ENCODE measurements around the gene SYT14.
"Not testable (repeated sequence)": the region's sequence is repeated elsewhere in the genome, so short reads cannot be mapped to it uniquely, and the experiment has no call there.

SYT14 gene

DNA sequence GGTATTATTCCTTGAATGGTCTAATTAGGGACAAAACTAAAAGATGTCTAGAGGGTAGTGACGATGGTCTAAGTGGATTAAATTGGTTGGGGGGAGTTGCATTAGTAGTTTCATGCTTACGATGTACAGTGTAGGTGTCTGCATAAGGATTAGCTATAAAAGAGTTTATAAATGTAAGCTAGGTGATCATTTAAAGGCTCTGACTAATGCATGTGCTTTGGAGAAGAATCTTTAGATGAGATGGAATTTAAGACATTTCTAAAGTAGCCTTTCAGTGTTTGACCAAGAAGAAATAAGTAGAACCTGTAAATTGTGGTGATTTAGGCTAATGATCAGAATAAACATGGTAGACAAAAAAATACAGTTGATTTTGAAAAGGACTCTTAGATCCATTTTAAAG lies 7.4 kb downstream of the SYT14 start:
- no peak for DNase-seq

DNA sequence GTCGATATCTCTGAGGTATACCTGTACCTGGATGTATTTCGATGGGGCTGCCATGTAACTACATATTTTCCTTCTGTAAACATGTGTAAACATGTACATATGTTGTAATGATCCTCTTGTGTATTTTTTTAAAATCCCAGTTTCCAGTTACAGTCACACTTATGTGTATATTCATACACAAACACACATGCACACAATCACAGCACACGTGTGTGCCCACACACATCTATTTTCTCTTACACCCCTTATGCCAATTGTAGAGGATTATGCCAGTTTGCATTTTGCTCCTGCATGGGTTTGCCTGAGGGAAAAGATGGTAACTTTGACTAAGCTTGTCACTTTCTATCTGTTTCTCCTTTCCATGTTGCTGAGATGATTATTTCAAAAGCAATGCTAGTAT lies 10.1 kb downstream of the SYT14 start:
- DNase-seq, result no peak

DNA sequence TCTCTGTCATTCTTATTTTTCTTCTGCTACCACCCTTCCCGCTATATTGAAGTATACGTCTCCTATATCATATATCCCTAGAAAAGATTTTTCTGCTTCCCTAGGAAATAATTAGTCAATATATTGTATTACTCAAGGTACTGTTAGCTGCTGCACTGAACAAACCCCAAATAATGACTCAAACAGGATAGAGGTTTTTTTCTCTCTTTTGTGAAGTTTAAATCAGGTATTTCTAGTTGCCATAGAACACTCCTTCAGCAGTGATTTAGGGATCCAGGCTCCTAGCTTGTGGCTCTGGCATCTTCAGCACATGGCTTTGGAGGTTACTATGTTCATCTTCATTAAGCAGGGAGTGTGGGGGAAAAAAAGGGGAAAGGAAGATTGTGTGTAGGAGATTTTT lies 18.1 kb downstream of the SYT14 start:
- DNase-seq, result no peak

DNA sequence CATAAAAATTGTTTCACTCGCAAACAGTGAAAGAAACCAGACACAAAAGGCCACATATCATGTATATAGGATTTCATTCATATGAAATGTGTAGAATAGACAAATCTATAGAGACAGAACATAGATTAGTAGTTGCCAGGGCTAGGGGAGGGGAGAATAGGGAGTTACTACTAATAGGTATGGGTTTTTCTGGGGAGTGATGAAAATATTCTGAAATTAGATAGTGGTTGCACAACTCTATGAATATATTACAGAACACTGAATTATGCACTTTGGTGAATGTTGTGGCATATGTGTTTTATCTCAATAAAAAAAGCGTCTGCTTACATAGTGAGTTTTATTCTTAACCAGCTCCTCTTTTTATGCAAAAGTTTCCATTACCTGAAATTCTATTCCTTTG lies 21.6 kb downstream of the SYT14 start:
- no peak for DNase-seq

DNA sequence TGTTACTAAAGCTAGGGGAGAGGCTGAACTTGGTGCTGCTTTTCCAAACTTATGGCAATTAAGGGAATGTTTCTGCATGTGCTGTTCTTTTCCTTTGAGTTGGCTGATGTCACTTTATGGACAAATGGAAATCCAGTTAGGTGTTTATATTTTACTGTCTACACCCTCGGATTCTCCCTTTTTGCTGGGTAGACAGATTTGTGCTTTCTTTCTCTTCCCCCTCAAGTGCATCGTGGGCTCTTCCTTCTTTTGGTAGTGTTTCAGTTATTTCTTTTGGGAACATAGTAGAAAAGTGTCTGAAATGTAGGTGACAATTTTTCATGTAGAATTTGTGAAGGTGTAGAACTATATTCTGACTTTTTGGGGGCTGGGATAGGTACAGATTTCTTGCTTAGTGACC lies 22.9 kb downstream of the SYT14 start:
- DNase-seq, result no peak

DNA sequence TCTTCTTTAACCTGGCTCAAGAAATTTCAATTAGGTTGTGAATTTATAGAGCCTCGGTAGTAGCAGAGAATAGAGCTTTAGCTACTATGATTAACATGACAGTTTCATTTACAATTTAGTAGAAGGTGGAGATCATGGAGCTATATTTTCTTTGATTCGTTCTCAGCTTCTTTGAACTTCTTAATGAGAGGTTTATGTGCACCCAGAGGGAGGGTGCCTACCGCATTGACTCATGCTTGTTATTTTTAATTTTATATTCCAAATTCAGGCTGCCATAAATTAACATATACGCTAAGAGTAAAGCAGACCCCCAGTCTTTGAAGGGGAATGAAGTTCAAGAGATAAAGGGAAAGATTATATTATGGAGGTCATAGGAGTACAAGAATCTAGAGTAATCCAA lies 24.4 kb downstream of the SYT14 start:
- DNase-seq, result no peak

DNA sequence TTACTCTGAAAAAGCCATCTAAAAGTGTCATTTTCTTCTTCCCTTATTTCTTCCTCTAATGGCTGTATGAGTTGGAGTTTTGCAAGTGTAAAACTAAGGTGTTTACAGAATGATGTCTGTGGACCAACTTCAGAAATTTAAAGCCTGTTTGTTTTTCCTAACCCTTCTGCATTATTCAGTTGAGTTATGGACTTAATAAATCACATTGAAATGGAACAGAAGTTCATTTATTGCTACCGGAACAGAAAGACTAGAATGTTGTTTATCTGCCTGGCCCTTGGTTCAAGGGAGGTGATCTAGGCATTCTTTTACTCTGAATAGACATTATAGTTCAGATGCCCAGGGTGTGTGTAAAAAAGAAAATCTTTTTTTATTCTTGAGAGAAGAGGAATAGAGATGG lies 24.8 kb downstream of the SYT14 start:
- DNase-seq, result no peak

DNA sequence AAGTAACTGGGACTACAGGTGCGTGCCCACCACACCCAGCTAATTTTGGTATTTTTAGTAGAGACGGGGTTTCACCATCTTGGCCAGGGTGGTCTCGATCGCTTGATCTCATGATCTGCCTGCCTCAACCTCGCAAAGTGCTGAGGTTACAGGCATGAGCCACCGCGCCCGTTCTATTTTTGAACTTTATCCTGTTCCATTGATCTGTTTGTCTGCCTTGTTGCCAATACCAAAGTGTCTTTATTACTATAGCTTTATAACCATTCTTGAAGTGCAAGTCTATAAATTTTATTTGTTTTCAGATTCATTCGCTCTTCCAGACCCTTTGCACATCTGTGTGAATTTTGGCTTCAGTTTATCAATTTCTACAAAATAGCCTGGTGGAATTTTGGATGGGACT lies 28.0 kb downstream of the SYT14 start:
- no peak for DNase-seq

DNA sequence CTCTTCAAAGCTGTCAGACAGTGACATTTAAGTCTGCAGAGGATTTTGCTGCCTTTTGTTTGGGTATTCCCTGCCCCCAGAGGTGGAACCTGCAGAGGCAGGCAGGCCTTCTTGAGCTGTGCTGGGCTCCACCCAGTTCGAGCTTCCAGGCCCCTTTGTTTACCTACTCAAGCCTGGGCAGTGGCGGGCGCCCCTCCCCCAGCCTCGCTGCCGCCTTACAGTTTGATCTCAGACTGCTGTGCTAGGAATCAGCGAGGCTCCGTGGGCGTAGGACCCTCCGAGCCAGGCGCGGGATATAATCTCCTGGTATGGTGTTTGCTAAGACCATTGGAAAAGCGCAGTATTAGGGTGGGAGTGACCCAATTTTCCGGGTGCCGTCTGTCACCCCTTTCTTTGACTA lies 40.7 kb downstream of the SYT14 start:
- not testable (repeated sequence) for DNase-seq

DNA sequence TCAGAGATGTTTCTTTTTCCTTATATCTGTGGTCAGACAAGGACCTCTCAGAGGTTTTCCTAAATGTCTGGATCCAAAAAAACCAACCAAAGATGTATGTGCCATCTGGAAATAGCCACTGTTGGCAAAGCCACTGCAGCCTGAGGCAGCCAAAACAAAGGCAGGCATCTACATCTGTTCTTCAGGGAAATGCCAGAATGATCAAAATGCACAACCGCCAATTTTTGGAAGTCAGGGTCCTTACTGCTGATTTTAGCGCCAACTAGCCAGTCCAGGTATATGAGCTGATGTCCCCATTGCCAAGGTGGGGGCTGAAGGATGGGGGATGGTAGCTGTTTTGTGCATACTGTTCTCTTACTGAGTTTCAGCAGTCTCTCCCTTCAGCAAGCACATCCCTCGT lies 45.9 kb downstream of the SYT14 start:
- DNase-seq, result no peak

DNA sequence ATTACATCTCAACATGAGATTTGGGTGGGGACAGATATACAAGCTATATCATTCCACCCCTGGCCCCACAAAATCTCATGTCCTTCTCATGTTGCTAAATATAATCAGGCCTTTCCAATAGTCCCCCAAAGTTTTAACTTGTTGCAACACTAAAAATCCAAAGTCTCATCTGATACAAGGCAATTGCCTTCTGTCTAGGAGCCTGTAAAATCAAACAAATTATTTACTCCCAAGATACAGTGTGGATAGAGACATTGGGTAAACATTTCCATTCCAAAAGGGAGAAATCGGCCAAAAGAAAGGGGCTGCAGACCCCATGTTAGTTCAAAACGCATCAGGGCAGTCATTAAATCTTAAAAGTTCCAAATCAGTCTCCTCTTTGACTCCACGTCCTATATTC lies 47.0 kb downstream of the SYT14 start:
- DNase-seq, result no peak

DNA sequence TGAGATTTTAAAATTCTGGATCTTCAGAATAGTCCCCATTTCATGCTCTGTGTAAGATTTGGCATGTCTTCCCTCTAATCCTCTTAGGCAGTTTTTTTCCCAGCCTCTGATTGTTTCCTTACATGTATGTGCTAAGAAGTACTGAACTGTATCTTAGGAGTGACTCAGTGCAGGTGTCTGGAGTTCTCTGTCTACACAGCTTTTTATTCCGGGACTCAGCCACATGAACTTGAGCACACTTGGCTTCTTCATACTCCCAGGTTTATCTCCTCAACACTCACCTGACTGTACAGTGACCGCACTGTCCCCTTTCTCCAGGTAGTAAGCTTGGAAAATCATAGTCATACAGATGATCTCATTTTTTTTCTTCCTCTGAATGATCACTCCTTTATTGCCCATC lies 50.7 kb downstream of the SYT14 start:
- no peak for DNase-seq

DNA sequence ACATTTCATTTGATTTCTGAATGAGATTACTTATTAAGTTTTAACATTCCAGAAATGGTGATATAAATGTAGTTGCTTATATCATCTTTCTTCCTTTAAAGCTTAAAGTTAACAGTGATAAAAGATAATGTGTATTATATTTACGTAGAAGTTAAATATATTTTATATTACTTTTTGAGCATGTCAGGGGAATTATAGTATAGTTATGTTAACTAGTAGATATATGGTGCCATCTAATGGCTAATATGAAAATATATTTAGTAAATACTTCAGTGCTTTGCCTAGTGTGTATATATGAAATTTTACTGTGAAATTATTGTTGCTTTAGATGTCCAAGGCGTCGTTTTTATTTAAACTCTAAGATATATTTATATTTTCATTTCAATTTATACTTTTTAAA lies 51.5 kb downstream of the SYT14 start:
- DNase-seq, result no peak

DNA sequence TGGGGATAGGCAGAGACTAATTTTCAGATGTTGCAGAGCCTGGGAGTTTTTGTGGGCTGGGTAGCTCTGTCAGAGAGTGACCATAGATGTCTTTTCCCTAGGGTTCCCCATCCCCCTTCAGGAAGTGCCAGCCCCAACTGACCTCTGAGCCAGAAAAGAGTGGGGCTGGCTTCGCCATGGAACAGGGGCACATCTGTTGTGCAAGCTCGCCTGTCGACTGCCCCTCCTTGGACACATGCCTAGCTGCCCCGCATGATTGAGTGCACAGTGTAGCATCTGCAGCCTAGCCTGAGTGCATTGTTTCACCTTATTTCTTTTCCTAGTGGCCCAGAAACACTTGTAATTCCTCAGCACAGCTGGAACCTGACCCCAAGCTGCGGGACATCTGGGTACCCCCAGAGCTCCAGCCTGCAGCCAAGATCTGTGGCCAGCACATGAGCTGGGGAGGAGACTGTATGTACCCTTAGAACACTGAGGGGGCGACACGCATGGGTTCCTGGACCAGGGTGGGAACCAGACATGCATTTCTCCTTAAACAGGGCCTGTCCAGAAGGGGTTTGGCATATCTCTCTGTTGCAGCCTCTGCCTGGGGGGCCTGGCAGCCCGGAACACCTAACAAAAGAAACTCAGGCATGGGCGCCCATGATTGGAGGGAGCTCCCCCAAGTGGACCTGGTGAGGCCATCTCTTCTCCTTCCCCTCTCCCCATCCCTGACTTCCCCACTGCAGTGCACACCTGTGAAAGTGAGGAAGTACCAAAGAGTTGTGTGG lies 55.2 kb downstream of the SYT14 start:
- DNase-seq, result no peak

DNA sequence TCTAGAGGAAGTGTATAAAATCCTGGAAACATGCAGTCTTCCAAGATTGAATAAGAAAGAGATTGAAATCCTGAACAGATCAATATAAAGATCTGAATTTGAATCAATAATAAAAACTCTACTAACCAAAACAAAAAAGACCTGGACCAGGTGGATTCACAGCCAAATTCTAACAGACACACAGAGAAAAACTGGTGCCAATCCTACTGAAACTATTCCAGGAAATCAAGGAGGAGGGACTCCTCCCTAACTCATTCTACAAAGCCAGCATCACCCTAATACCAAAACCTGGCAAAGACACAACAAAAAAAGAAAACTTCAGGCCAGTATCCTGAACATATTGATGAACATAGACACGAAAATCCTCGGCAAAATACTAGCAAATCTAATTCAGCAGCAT lies 58.3 kb downstream of the SYT14 start:
- no peak for DNase-seq

DNA sequence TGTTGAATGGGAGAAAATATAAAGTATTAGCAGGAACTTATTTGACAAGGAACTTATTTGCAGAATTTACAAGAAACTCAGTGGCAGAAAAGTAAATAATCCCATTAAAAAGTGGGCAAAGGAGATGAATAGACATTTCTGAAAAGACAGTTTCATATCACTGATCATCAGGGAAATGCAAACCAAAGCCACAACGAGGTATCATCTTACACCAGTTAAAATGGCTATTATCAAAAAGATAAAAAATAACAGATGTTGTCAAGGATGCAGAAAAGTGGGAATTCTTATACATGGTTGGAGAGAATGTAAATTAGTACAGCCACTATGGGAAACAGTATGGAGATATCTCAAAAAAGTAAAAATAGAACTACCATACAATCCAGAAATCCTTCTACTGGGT lies 61.0 kb downstream of the SYT14 start:
- no peak for DNase-seq

DNA sequence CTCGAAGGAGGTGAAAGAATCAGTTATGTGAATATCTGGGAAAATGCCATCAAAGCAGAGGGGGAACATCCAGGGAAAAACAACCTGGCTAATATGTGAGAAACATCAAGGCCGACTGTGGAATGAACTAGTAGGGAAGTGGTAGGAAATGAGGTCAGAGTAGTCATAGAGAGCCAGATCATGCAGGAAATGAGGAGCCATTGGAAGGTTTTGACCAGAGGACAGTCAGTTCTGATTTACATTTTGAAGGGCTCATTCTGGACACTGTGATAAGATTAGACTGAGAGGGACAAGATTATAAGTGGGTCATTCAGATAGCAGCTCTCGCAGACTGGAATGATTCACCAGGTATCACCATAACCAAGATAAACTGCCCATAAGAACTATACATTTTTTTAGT lies 63.7 kb downstream of the SYT14 start:
- no peak for DNase-seq

DNA sequence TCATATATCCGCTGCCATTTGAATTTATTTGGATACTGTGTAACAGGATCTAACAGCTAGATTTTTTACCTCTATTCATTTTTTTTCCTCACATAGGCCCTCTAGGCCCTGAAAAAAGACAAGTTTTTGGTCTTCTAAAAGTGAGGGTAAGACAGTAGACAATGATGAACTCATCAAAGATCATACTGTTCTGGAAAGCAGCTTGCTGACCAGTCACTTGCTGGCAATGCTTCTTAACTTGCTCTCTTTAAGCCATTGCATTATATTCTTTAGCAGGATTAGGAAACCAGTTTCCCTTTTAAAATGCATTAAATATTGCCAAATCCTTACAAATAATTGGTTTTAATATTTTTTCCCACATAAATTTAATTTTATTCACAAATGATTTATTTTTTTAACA lies 65.5 kb downstream of the SYT14 start:
- no peak for DNase-seq

DNA sequence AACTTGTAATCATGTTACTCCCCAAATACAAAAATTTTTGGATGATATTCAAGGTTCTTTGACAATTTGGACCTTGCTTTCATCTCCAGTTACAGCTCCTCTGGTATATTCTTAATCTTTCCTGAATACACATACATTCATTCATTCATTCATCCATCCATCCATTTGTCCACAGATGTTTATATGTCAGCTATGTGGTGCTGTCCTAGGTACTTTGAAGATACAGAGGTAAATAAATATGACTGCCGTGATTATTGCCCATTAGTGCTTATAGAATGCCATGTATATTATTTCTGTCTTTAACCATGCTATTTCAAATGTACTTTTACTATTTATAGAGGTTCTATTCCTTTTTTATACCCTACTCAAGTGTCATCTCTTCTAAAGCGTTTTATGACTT lies 72.1 kb downstream of the SYT14 start:
- DNase-seq, result no peak

DNA sequence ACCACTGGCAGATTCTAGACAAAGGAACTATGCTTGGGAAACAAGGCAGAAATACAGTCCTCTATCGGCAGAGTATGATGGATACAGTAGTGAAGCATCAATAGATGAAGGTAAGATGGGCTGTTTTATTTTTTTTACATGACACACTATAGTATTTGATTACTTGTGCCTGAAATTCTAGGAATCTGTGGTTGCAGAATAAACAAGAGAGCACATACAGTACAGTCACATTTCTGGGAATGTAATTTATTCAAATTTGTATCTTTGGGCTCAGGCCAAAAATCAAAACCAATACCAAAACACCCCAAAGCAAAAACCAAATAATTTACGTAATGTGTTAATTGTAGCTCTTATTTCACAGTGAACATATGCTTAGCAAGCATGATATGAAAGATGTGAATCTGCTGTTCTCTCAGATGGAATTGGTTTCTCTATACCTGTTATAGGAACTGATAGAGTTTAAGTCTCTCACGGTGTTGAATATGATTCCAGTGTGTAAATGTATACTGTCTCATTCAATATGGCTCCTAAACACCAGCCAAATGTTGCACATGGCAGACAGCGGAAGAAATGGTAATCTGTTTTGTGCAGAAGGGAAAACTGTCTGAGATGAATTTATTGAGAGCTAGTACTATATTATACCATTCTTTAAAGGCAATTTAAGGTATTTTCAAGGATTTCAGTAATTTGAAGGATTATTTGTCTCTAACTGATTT lies 83.3 kb downstream of the SYT14 start:
- DNase-seq, result no peak

DNA sequence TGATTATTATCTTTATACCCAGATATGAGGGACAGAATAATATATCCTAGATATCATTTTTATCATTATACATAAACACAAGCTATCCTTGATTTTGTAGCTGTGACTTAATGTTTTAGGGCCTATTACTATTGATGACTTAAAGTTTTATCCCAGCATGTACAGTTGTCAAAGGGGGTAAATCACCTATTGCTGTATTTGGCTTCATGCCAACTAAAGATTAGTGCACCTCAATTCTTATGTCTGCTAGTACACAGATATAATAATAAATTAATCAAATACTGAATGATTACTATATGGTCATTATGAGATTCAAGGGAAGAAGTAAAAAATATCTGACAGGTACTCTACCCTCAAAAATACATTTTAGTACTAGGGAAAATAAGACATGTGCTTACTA lies 84.0 kb downstream of the SYT14 start:
- DNase-seq, result no peak

DNA sequence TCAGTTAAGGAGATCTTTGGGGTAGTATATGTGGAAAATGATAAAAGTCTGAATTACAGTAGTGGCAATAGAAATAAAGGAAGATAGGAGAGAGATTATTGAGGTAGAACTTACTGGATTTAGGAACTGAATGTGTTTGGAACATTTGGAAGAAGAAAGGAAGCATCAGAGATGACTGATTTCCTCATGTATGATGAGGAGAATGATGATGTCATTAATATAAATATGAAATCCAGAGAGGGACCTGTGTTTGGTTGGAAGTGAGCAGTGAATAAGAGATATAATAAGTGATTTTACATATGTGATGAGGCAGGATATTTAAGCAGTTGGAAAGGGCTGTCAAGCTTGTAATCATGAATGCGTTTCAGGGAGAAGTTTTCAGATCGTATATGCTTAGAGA lies 86.3 kb downstream of the SYT14 start:
- DNase-seq, result no peak

DNA sequence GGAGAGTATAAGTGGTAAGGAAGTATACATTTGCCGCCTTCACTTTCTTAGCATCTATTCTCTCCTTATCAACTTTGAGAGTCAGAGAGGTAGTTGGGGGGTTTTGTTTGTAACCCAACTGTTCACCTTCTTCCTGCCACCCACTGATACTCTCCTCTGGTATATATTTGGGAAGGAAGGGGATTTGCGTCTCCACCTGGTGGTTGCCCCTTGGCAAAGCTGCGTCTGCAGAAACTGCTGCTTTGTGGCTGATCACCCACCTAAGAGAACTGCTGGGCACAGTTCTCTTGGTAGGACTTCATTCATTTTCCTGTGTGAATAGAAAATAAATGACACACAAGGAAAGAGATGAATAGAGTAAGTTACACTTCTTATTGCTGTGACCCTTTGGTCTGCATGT lies 87.0 kb downstream of the SYT14 start:
- no peak for DNase-seq

DNA sequence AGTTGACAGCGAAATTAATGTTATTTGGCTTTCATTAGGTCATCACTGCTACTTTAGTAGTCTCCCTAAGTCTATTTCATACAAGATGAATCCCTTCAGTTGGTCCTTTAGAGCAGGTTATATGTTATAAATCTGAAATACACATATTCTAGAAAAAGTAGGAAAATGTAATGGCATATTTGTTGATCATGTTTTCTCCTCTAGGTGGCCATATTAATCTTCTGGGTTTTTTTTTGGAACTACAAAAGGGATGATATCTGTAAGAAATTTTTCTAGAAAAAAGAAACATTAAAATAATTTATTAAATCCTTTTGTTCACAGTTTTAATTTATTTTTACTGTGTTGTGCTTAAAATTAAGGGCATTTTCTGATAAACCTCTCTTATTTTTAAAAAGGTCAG lies 87.9 kb downstream of the SYT14 start:
- DNase-seq, result no peak

DNA sequence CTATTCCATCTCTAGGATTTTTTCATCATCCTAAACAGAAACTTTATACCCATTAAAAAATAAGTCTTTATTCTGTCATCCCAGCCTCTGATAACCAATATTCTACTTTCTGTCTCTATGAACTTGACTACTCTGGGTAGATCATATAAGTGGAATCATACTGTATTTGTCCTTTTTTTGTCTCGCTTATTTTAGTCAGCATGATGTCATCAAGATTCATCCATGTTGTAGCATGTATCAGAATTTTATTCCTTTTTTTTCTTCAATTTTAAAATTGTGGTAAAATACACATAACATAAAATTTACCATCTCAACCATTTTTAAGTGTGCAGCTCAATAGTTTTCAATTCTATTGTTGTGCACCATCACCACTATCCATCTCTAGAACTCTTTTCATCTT lies 90.0 kb downstream of the SYT14 start:
- DNase-seq, result no peak
